Lower leg skin (tissue), 3 donors: Measurements from ENCODE around the gene STAB1.

Source experiments
- CTCF ChIP-seq, 3 donors: fragments of 450-650 bp; IDR thresholded peaks; one replicate each; pipeline ENCODE4 v1.5.1; 2016; ENCODE audit warnings: antibody characterized with exemption in 3 of 3, mild to moderate bottlenecking in 3 of 3, moderate library complexity in 2 of 3
- POLR2A ChIP-seq, 2 donors: fragments of 450-650 bp; IDR thresholded peaks; one replicate each; pipeline ENCODE4 v1.6.1; 2016 to 2017; ENCODE audit warnings: antibody characterized with exemption in 2 of 2, mild to moderate bottlenecking in 1 of 2, moderate library complexity in 1 of 2

DNA sequence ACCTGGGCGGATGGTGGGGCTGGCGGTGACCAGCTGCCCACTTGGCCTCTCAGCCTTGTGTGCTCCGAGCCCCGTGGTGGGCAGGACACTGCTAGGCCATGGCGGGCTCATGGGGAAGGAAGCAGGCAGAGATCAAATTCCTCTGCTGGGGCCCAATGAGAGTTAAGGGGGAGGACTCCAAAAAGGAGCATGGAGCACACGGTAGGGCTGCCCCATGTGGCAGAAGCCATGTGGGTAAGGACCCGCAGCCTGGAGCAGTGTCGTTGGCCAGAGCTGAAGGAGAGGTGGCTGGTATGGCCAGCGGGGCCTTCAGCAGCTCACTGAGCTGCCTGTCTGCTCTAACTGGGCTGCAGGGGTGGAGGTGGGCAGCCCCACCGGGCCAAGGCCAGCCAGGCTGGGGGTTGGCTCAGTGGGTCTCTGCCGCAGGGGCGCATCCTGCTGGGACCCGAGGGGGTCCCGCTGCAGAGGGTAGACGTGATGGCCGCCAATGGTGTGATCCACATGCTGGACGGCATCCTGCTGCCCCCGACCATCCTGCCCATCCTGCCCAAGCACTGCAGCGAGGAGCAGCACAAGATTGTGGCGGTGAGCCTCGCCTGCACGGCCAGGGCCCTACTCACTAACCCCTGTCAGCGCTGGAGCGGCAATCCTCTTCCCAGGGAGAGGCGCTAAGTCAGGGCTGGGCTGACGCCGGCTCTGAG is 11.3 kb downstream of the STAB1 start:
- no peak for TF ChIP-seq CTCF (IDR thresholded peaks at IDR 0.05)
- TF ChIP-seq POLR2A (IDR thresholded peaks at IDR 0.05), result no peak
